H1 (cell line): ENCODE measurements around the gene MPND. TPM values are rescaled to one million over a fixed set of nuclear protein-coding genes. Genes with fewer than 3 reads are reported as not detected.

Source experiments
- ATF2 ChIP-seq: IDR thresholded peaks from 2 replicates; pipeline ENCODE4 v1.6.1; 2012; ENCODE audit warnings: low read length, inconsistent platforms
- BCL11A ChIP-seq, 2 experiments: IDR thresholded peaks; one replicate each; pipeline ENCODE4 v1.6.1; 2011; ENCODE audit warnings: low read depth in 2 of 2, low read length in 2 of 2, mild to moderate bottlenecking in 2 of 2
- CHD7 ChIP-seq: fragments of 300-600 bp; sonication (generic); IDR thresholded peaks from 2 replicates; pipeline ENCODE4 v1.7.1; 2012; ENCODE audit warnings: low read length, moderate library complexity, mild to moderate bottlenecking, inconsistent platforms; ENCODE audit not compliant: insufficient replicate concordance
- GTF2F1 ChIP-seq: IDR thresholded peaks from 2 replicates; pipeline ENCODE4 v1.6.1; 2012; ENCODE audit warnings: low read depth, low read length, improper control_type of control experiment, borderline replicate concordance
- SIN3A ChIP-seq, 2 experiments: IDR thresholded peaks in 1 of 2; conservative IDR thresholded peaks in 1 of 2; 2 replicates each; pipeline ENCODE4 v1.6.1; 2011 to 2012; ENCODE audit warnings: low read length in 2 of 2, improper control_type of control experiment in 1 of 2, low read depth in 1 of 2, mild to moderate bottlenecking in 1 of 2
- SIX5 ChIP-seq: IDR thresholded peaks from 2 replicates; pipeline ENCODE4 v1.6.1; 2011; ENCODE audit warnings: mild to moderate bottlenecking, low read depth, low read length
- TEAD4 ChIP-seq: IDR thresholded peaks from 2 replicates; pipeline ENCODE4 v1.6.1; 2012; ENCODE audit warnings: low read depth, low read length, inconsistent platforms, mixed read lengths
- ZNF274 ChIP-seq: IDR thresholded peaks from 2 replicates; pipeline ENCODE4 v1.7.0; 2012; ENCODE audit warnings: low read length, borderline replicate concordance; ENCODE audit errors: extremely low read depth
- polyA plus RNA-seq, 7 experiments: library from polyadenylated mRNA; depleted of rRNA in 3 of 7; stranded (reverse) in 5 of 7; unstranded in 2 of 7; fragments of >200 nt in 5 of 7; fragments of 200-250 nt in 2 of 7; gene quantifications; 1 replicate in 5 of 7; 2 replicates in 1 of 7; 4 replicates in 1 of 7; pipeline versions ENCODE4 v1.2.1 to v1.2.3, GENCODE V29; 2011 to 2013; ENCODE audit warnings: missing spikeins in 2 of 7, mixed read lengths in 2 of 7
- total RNA-seq: library from RNA; stranded (reverse); fragmentation: NEBNext Ultra II Directional; extraction: Animal tissue kit (Norgen Biotek cat#: 25700); gene quantifications from 2 replicates; pipeline ENCODE4 v1.2.1, GENCODE V29; 2021

Gene MPND
- total and polyA plus RNA-seq, 2 of the 8 experiments (the other 6 are each of a cell fraction or from before 2014, with no cell fraction given) = 22.9 to 27.7 TPM

GRCh38 chr19:4342615-4343369 lies 570 bp upstream of the MPND start (continued):
- TF ChIP-seq CHD7 (no peak), ZNF274 (no peak), SIX5 (no peak), BCL11A (IDR thresholded peaks at IDR 0.05; ENCODE audit: low read depth in 2 of 2, low read length in 2 of 2) (no peak), GTF2F1 (peak; percentile 50; the same call in 1 of the 2 replicates), TEAD4 (no peak), SIN3A (conservative IDR thresholded peaks at IDR 0.05 in 1 of 2, IDR thresholded peaks at IDR 0.05 in 1 of 2; ENCODE audit: low read depth in 1 of 2, low read length in 2 of 2) (peak; percentile 15 to 33; a peak in 1 of 4 replicates), ATF2 (peak; percentile 23; the same call in 1 of the 2 replicates)
